GM12873 (cell line): ENCODE results near the gene B3GLCT.

Experiments used
- CTCF ChIP-seq: IDR thresholded peaks from 2 replicates; pipeline ENCODE4 v1.5.1; 2012; ENCODE audit warnings: low read depth, mild to moderate bottlenecking, moderate library complexity, low read length, control low read depth; ENCODE audit not compliant: insufficient read depth; ENCODE audit errors: missing control alignments

The B3GLCT gene

GRCh38 chr13:31224963-31225559, 25.3 kb downstream of the B3GLCT start:
- TF ChIP-seq CTCF: no peak

GRCh38 chr13:31225998-31226675, 26.4 kb downstream of the B3GLCT start:
- no peak for TF ChIP-seq CTCF

DNA sequence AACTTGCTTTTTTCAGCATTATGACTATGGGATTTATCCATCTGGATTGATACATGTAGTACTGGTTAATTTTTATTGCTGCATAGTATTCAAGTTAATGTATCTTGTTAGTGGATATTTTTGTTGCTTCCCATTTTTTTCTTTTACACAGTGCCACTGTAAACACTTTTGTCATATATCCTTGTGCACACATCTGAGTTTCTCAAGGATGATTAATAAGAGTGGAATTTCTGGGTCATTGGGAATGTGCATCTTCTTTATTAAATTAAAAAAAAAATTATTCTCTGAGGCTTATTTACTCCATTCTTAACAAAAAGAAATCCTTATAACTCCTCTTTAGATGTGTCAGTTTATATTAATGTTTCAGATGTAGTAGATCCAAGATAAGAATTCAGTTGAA, 27.3 kb downstream of the B3GLCT start:
- TF ChIP-seq CTCF: no peak

- TF ChIP-seq CTCF: no peak
Observed at GRCh38 chr13:31227870-31228269, 28.1 kb downstream of the B3GLCT start.

DNA sequence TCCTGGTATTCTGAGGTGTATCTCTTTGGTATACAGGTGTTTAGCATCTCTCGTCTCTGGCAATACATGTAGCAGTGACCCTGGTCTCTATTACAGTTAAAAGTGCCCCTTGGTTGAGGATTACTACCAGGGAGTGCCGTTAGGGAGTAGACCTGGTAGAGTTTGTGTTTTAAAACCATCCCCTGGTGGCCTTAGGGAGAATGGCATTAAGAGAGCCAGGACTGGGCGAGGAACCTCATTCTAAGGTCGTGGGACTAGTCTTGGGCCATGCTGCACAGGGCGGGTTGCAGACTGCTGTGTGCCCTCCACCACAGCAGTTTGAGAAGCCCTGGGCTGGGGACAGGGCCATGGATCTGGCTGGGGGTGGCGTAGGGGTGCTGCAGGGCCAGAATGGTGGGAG, 35.0 kb downstream of the B3GLCT start:
- peak; percentile 37 for TF ChIP-seq CTCF

DNA sequence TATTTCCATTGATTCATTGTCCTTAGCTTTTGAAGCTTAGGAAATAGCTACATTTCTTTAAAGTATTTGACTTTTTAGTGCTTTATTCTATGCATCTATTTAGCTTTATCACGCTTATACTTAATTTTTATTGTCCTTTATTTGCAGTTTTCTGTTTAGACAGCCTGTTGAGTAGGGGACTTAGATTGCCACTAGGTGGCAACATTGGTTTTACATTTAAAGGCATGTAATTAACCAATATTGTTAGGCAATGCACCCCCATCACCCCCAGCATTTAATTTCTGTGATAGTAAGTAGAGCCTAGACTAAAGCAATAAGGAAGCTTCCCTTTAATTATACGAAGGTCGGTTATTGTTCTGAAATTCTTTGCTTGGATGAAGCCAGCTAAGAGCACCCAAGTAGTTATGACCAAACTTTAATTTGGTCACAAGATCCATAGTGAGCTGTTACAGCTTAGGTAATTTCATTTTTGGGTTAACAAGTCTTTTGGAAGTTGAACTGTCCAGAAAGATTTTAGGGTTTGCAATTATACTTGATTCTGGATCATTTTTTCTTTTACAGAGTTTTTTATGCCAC, 36.5 kb downstream of the B3GLCT start:
- TF ChIP-seq CTCF: peak; percentile 54

GRCh38 chr13:31240921-31241320, 41.1 kb downstream of the B3GLCT start:
- TF ChIP-seq CTCF: no peak
